ENCODE data around the gene RUNX2. TPM values are rescaled to one million over a fixed set of nuclear protein-coding genes. Genes with fewer than 3 reads are reported as not detected.

The RUNX2 gene
- total RNA-seq, 4 donors from 2014 or later = 0.26 to 6.2 (median 2.1) TPM

- no peaks in the 10 kb centered on the region for H3K36me3 ChIP-seq
- intact Hi-C loops (cut with DNase I; ENCODE audit: low total_unique reads) = no loop called here
These were observed 60.2 kb downstream of the RUNX2 start for GRCh38 chr6:45388328-45388727.

DNA sequence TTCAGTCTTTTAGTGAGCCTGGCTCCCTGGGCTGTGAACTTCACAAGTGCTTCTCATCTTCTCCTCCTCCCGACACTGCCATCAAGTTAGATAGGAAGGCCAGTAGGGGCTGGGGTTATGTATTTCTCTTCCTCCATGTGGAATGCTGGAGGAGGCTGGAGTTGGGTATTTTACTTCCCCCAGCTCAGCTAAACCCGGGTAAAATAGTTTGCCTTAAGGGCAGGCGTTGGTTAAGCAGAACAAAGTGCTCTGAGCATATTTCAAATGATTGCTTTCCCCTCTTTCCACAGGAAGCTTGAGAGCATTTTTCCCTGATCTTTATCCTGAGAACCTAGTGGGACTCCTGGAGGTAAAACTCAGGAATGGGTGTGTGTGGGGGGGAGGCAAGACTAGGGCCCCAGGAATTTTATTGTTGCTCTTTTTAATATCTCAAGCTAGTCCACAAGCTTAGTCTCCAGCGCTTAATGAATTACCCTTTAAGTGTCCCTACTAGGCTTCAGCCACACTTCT lies 66.5 kb downstream of the RUNX2 start:
- H3K27ac ChIP-seq = no peak overlapping the region
- no peaks in the 10 kb centered on the region for H3K36me3 ChIP-seq
- no peaks in the 10 kb centered on the region for H3K4me1 ChIP-seq
- no peaks in the 10 kb centered on the region for H3K9me3 ChIP-seq
- intact Hi-C loops (cut with DNase I; ENCODE audit: low total_unique reads) = no loop called here
- no peak overlapping the region for H3K4me3 ChIP-seq
- TF ChIP-seq POLR2A (IDR thresholded peaks at IDR 0.05) = no peak
- TF ChIP-seq, protein P1, sequence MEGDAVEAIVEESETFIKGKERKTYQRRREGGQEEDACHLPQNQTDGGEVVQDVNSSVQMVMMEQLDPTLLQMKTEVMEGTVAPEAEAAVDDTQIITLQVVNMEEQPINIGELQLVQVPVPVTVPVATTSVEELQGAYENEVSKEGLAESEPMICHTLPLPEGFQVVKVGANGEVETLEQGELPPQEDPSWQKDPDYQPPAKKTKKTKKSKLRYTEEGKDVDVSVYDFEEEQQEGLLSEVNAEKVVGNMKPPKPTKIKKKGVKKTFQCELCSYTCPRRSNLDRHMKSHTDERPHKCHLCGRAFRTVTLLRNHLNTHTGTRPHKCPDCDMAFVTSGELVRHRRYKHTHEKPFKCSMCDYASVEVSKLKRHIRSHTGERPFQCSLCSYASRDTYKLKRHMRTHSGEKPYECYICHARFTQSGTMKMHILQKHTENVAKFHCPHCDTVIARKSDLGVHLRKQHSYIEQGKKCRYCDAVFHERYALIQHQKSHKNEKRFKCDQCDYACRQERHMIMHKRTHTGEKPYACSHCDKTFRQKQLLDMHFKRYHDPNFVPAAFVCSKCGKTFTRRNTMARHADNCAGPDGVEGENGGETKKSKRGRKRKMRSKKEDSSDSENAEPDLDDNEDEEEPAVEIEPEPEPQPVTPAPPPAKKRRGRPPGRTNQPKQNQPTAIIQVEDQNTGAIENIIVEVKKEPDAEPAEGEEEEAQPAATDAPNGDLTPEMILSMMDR (IDR thresholded peaks at IDR 0.05) = no peak
- H3K27me3 ChIP-seq = no peaks in the 10 kb centered on the region
- DNase-seq = no peak

More at GRCh38 chr6:45388328-45388727, 60.2 kb downstream of the RUNX2 start:
- H3K4me1 ChIP-seq = no peaks in the 10 kb centered on the region
- H3K27ac ChIP-seq = no peak overlapping the region
- TF ChIP-seq POLR2A (IDR thresholded peaks at IDR 0.05) = no peak
- TF ChIP-seq, protein P1 (IDR thresholded peaks at IDR 0.05) = no peak
- no peak overlapping the region for H3K4me3 ChIP-seq
- no peaks in the 10 kb centered on the region for H3K27me3 ChIP-seq
- DNase-seq = no peak
- H3K9me3 ChIP-seq = no peaks in the 10 kb centered on the region

GRCh38 chr6:45398075-45398813 lies 70.1 kb downstream of the RUNX2 start:
- Histone ChIP-seq H3K4me3 (no peak overlapping the region), H3K27ac (no peak overlapping the region), H3K4me1 (no peaks in the 10 kb centered on the region), H3K36me3 (no peaks in the 10 kb centered on the region), H3K9me3 (no peaks in the 10 kb centered on the region), H3K27me3 (no peaks in the 10 kb centered on the region)
- TF ChIP-seq POLR2A (IDR thresholded peaks at IDR 0.05) = no peak
- TF ChIP-seq, protein P1 (IDR thresholded peaks at IDR 0.05) = no peak
- intact Hi-C loops (cut with DNase I; ENCODE audit: low total_unique reads) = no loop called here
- no peak for DNase-seq

DNA sequence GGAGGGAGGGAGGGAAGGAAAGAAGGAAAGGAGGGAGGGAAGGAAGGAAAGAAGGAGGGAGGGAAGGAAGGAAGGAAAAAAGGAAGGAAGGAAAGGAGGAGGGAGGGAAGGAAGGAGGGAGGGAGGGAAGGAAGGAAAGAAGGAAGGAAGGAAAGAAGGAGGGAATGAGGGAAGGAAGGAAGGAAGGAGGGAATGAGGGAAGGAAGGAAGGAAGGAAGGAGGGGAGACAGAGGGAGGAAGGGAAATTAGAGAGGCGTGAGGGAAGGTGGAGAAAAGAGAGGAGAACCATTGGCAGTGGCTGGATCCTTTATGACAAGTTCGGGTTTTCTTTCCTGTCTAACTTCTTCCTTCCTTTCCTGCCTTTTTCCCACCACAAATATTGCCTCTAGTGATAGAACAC lies 71.9 kb downstream of the RUNX2 start:
- Histone ChIP-seq H3K4me1 (no peaks in the 10 kb centered on the region), H3K4me3 (no peak overlapping the region), H3K27ac (no peak overlapping the region), H3K27me3 (no peaks in the 10 kb centered on the region), H3K9me3 (no peaks in the 10 kb centered on the region), H3K36me3 (no peaks in the 10 kb centered on the region)
- intact Hi-C loops (cut with DNase I; ENCODE audit: low total_unique reads) = no loop called here
- no peak for DNase-seq
- TF ChIP-seq, protein P1 (IDR thresholded peaks at IDR 0.05) = no peak
- no peak for TF ChIP-seq POLR2A (IDR thresholded peaks at IDR 0.05)

- intact Hi-C loops (cut with DNase I; ENCODE audit: low total_unique reads) = no loop called here
- Histone ChIP-seq H3K27me3 (peaks cover 0 to 7% of the 10 kb centered on the region in 2 donors), H3K36me3 (no peaks in the 10 kb centered on the region), H3K4me1 (no peaks in the 10 kb centered on the region), H3K9me3 (no peaks in the 10 kb centered on the region), H3K4me3 (no peak overlapping the region), H3K27ac (no peak overlapping the region)
- DNase-seq = no peak
- TF ChIP-seq, protein P1 (IDR thresholded peaks at IDR 0.05) = no peak
- no peak for TF ChIP-seq POLR2A (IDR thresholded peaks at IDR 0.05)
These were observed 83.8 kb downstream of the RUNX2 start for GRCh38 chr6:45411959-45412358.

Data from uterus (tissue), 4 donors.